Glutamatergic neuron (in vitro differentiated cells): ENCODE data around the gene ASPM. TPM values are rescaled to one million over a fixed set of nuclear protein-coding genes. Genes with fewer than 3 reads are reported as not detected.
A peak's percentile ranks its signal among the peaks of the same experiment; 100 is the strongest.

Experiments
- DNase-seq: peaks from one replicate; pipeline ENCODE4 v3.0.0; 2022
- H3K27ac Mint-ChIP-seq: one replicate; pipeline ENCODE4 v1.8.0; 2020; ENCODE audit warnings: mild to moderate bottlenecking, mixed read lengths, inconsistent platforms; ENCODE audit not compliant: unreplicated experiment
- H3K27me3 Mint-ChIP-seq: one replicate; pipeline ENCODE4 v1.8.0; 2020; ENCODE audit warnings: mild to moderate bottlenecking, moderate library complexity, mixed read lengths, inconsistent platforms; ENCODE audit not compliant: unreplicated experiment
- H3K36me3 Mint-ChIP-seq: one replicate; pipeline ENCODE4 v1.8.0; 2020; ENCODE audit warnings: mild to moderate bottlenecking, mixed read lengths, inconsistent platforms; ENCODE audit not compliant: unreplicated experiment
- H3K4me1 Mint-ChIP-seq: one replicate; pipeline ENCODE4 v1.8.0; 2020; ENCODE audit warnings: mild to moderate bottlenecking, low read depth, mixed read lengths, inconsistent platforms; ENCODE audit not compliant: unreplicated experiment
- H3K4me3 Mint-ChIP-seq: one replicate; pipeline ENCODE4 v1.8.0; 2020; ENCODE audit warnings: mild to moderate bottlenecking, mixed read lengths, inconsistent platforms; ENCODE audit not compliant: unreplicated experiment
- H3K9me3 Mint-ChIP-seq: one replicate; pipeline ENCODE4 v1.8.0; 2020; ENCODE audit warnings: mild to moderate bottlenecking, moderate library complexity, mixed read lengths, inconsistent platforms; ENCODE audit not compliant: unreplicated experiment
- long read RNA-seq: library from polyadenylated mRNA; unstranded; transcript quantifications from one replicate; pipeline ENCODE4 v2.0.0, GENCODE V29; 2020; ENCODE audit not compliant: unreplicated experiment
- total RNA-seq: library from RNA; stranded (reverse); fragmentation: NEBNext Ultra II Directional; extraction: Animal tissue kit (Norgen Biotek cat#: 25700); gene quantifications from one replicate; pipeline ENCODE4 v1.2.1, GENCODE V29; 2021; ENCODE audit not compliant: unreplicated experiment
- TF ChIP-seq, protein P1 (sequence below): fragments of 200-600 bp; sonication (generic); IDR thresholded peaks from one replicate; pipeline ENCODE4 v1.5.0; 2021; ENCODE audit not compliant: partially characterized antibody, unreplicated experiment

Gene ASPM, protein sequence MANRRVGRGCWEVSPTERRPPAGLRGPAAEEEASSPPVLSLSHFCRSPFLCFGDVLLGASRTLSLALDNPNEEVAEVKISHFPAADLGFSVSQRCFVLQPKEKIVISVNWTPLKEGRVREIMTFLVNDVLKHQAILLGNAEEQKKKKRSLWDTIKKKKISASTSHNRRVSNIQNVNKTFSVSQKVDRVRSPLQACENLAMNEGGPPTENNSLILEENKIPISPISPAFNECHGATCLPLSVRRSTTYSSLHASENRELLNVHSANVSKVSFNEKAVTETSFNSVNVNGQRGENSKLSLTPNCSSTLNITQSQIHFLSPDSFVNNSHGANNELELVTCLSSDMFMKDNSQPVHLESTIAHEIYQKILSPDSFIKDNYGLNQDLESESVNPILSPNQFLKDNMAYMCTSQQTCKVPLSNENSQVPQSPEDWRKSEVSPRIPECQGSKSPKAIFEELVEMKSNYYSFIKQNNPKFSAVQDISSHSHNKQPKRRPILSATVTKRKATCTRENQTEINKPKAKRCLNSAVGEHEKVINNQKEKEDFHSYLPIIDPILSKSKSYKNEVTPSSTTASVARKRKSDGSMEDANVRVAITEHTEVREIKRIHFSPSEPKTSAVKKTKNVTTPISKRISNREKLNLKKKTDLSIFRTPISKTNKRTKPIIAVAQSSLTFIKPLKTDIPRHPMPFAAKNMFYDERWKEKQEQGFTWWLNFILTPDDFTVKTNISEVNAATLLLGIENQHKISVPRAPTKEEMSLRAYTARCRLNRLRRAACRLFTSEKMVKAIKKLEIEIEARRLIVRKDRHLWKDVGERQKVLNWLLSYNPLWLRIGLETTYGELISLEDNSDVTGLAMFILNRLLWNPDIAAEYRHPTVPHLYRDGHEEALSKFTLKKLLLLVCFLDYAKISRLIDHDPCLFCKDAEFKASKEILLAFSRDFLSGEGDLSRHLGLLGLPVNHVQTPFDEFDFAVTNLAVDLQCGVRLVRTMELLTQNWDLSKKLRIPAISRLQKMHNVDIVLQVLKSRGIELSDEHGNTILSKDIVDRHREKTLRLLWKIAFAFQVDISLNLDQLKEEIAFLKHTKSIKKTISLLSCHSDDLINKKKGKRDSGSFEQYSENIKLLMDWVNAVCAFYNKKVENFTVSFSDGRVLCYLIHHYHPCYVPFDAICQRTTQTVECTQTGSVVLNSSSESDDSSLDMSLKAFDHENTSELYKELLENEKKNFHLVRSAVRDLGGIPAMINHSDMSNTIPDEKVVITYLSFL (N-terminal part only)
- total RNA-seq = 5.9 TPM
- long read RNA-seq, partial matches to known transcripts = 2 of 2 reads
- long read RNA-seq, other reads (novel, unspliced or antisense) = 0 of 2 reads

DNA sequence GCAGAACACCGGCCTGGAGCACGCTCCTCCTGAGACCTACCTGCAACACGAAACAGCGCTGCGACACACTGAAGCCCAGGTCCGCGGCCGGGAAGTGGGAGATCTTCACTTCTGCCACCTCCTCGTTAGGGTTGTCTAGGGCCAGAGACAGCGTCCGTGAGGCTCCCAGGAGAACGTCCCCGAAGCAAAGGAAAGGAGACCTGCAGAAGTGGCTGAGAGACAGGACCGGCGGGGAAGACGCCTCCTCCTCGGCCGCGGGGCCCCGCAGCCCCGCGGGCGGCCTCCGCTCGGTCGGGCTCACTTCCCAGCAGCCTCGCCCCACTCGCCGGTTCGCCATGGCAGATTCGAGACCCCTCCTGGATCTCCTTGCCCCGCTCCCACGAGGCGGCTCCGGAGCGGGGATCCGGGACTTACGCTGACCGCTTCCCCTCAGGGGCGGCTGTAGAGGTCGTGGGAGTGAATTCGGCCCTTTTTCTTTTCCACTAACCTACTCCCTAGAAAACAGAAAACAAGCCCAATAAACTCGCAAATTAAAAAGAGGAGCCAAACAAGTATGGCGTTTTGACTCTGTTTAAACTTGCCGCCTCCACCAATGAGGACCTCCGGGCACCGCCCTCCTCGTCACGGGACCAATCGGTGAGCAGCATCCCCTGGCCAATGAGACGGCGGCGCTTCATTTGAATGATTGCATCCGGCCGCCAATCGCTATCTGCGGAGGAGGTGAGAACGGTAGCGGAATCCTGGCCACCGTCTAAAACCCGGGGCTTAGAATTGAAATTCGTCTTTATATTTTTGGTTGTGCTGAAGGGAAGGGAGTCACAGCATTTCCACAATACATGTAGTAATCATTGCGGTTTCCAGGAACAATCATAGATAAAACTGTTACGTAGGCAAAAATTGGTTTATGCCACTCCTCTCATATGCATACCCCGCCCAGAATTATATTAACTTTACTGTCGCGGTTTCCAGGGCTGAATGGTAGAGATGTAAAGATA is at the start of gene ASPM:
ASPM (minus strand) TSS at position 569 of the 995 bp plus-strand sequence; CDS start at position 337, 232 bp downstream.
- TF ChIP-seq, protein P1, sequence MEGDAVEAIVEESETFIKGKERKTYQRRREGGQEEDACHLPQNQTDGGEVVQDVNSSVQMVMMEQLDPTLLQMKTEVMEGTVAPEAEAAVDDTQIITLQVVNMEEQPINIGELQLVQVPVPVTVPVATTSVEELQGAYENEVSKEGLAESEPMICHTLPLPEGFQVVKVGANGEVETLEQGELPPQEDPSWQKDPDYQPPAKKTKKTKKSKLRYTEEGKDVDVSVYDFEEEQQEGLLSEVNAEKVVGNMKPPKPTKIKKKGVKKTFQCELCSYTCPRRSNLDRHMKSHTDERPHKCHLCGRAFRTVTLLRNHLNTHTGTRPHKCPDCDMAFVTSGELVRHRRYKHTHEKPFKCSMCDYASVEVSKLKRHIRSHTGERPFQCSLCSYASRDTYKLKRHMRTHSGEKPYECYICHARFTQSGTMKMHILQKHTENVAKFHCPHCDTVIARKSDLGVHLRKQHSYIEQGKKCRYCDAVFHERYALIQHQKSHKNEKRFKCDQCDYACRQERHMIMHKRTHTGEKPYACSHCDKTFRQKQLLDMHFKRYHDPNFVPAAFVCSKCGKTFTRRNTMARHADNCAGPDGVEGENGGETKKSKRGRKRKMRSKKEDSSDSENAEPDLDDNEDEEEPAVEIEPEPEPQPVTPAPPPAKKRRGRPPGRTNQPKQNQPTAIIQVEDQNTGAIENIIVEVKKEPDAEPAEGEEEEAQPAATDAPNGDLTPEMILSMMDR = no peak

DNA sequence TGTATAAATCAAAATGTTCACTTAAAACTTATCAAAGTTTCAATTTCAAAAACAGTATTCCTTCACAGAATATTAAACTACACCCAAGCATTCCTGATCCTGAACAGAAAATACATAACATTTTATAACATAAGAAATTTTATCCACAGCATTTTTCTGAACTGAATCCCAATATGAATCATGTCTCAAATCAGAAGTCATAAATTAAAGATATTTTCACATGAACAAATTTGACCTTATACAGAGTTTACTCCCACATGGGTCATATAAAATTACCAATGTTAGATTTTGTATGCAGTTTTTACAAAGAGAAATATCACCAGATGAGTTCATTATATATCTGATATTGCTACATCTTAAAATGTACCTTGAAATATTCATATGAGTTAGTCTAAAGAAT is 48.6 kb upstream of the ASPM start:
- Mint-ChIP-seq H3K36me3 (no peaks in the 10 kb centered on the region), H3K27me3 (no peaks in the 10 kb centered on the region), H3K4me3 (no peak overlapping the region), H3K9me3 (no peaks in the 10 kb centered on the region), H3K4me1 (peaks cover 26% of the 10 kb centered on the region), H3K27ac (no peak overlapping the region)
- DNase-seq = no peak
- TF ChIP-seq, protein P1 = no peak

More for the DNA sequence above, at the start of gene ASPM:
- no peaks in the 10 kb centered on the region for H3K36me3 Mint-ChIP-seq
- peaks cover 11% of the 10 kb centered on the region for H3K4me1 Mint-ChIP-seq
- H3K9me3 Mint-ChIP-seq = peaks cover 4% of the 10 kb centered on the region
- H3K27me3 Mint-ChIP-seq = no peaks in the 10 kb centered on the region
- DNase-seq = peak; percentile 95
- H3K4me3 Mint-ChIP-seq = peak within 1 kb of the TSS; percentile 93
- H3K27ac Mint-ChIP-seq = peak within 1 kb of the TSS; percentile 34

DNA sequence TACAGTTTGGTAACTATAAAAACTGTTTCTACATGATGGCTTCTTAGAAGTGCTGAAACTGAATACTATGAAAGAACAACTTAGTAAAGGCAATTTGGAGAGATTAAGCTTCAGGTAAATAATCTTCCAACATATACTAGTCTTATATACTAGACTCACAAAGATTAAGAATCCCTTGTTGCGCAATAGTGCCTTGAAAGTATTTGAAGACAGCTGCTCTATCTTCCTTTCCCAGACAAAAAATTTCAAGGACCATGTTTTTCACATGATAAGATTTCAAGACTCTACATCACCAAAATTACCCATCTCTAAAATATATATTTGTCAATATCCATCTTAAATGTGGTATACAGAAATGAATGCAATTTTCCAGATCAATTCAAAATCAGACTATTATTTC is 37.7 kb upstream of the ASPM start:
- H3K27me3 Mint-ChIP-seq = no peaks in the 10 kb centered on the region
- no peak overlapping the region for H3K4me3 Mint-ChIP-seq
- H3K36me3 Mint-ChIP-seq = peaks cover 7% of the 10 kb centered on the region
- no peaks in the 10 kb centered on the region for H3K9me3 Mint-ChIP-seq
- no peak for DNase-seq
- H3K4me1 Mint-ChIP-seq = no peaks in the 10 kb centered on the region
- H3K27ac Mint-ChIP-seq = no peak overlapping the region
- TF ChIP-seq, protein P1 = no peak

DNA sequence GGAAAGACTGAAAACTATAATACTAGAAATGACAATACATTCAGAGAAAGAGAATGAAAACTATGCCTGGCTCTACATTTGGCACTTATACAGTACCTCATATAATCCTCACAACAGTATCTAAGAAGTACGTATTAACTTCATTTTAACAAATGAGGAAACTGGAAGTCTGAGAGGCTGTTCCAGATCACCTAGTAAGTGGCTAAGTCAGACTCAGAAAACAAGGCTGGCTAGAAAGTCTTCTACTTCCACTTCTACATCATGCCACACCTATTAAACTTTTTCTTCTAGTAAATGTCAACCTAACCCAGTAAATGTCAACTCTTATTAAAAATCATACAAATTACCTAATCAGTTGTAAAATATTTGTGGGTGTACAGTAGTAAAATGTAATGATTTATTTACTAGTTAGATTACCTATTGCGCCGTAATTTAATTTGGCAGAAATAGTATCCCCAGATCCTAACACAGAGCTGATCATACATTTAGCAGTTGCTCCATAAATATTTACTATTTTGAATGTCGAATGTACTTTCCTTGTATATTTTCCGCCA is 36.8 kb upstream of the ASPM start:
- Mint-ChIP-seq H3K4me3 (no peak overlapping the region), H3K9me3 (no peaks in the 10 kb centered on the region), H3K27ac (no peak overlapping the region), H3K36me3 (peaks cover 7% of the 10 kb centered on the region), H3K4me1 (no peaks in the 10 kb centered on the region), H3K27me3 (no peaks in the 10 kb centered on the region)
- DNase-seq = no peak
- TF ChIP-seq, protein P1 = no peak
